Activated CD4-positive, alpha-beta T cell treated with anti-CD3 and anti-CD28 coated beads, Interleukin-2, amount 50 U/mL, for 4 hours (primary cell): Measurements from ENCODE around the gene TOX4.
A peak's percentile ranks its signal among the peaks of the same experiment; 100 is the strongest.
"Not testable (repeated sequence)": the region's sequence is repeated elsewhere in the genome, so short reads cannot be mapped to it uniquely, and the experiment has no call there.

ENCODE experiments used
- DNase-seq, 2 experiments: peaks; one replicate each; pipeline ENCODE4 v3.0.0-alpha.2; 2020

TOX4 gene

DNA sequence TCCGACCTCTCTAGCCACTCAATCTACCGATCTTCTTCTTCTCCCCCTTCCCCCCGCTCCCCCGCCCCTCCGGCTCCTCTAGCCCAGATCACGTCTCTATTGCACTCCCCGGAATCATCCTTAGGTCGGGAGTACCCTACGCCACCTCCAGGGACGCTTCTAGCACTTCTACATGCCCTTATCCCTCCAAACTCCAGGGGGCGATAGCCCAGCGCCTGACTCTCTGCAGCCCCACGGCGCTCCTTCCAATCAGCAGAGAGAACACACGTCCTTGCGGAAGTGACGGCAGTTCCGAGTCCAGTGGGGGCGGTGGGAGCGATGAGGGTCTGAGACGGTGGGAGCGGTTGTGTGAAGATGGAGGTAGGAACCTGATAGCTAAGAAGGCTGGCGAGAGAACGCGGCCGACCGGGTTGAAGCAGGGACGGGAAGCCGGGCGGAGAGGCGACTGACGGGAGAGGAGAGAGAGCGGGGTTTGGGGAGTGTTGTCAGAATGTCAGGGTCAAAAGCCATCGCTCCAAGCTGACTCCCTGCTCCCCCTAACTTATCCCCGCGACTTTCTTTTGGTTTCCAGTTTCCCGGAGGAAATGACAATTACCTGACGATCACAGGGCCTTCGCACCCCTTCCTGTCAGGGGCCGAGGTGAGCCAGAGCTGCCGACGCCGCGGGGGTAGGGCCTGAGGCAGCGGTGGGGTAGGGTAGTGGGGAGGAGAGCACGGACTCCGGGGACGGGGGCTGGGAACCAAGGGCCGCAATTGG is at the start of gene TOX4, which contains the start of gene RAB2B:
TOX4 (plus strand) TSS at position 271 of the 757 bp plus-strand sequence; CDS start at position 355, 84 bp downstream.
RAB2B (minus strand) TSS at position 35 of the 757 bp plus-strand sequence. CDS start 87 bp downstream, outside the sequence.
- peak; percentile 92 to 94 for DNase-seq

DNA sequence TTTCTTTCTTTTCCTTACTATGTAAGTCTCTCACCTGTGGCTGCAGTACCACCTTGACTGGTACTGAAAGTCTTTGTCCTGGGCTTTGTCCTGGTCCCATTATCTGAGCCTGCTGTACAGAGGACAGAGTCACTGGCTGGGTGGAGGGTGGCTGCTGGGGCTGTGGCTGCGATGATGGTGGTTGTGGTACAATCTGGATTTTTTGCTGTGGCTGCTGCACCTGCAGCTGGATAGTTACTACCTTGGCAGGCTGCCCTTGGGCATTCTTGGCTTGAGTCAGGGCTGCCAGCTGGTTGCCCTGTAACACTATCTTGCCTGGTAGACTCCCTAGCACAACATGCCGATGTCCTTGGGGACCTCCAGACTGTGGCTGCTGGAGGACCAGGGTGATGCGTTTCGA is 48.1 kb upstream of the TOX4 start:
- no peak for DNase-seq

DNA sequence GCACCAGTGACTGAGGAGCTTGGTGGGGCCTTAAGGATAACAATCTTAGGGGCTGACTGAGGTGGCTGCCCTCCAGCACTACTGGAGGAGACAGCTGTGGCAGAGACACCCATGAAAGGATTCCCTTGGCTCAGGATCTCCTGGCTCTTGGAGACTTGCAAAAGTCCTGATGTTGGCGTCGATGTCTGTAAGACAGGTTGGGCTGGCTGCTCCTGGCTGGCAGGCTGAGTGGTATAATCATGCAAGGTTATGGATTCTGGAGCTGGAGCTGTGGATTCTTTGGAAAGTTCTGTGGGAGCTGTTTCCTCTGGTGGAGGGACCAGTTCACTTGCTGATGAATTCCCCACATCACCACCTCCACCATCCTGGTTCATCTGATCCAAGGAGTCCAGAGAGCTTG is 45.9 kb upstream of the TOX4 start:
- no peak for DNase-seq

DNA sequence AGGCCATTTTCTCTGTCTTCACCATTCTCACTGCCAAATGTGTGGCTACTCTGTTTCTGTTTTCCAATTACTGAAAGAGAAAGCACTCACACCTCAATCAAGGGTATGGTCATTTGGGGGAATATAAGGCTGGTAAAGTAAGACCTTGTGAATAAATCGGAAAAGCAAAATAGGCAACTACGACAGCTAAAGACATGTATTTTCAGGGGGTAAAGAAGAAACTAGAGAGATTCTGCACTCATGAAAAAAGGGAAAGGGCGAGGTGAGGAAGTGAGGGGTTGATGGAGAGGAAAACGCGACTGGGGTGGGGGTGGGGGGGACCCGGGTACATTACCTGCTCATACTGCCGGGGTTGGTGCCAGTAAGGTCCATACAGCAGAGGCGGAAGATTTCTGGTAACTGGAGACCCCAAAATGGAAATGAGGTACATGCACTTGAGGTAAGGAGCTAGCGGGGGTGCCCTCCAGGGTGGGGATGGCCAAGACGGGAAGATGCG is 40.4 kb upstream of the TOX4 start:
- no peak for DNase-seq

DNA sequence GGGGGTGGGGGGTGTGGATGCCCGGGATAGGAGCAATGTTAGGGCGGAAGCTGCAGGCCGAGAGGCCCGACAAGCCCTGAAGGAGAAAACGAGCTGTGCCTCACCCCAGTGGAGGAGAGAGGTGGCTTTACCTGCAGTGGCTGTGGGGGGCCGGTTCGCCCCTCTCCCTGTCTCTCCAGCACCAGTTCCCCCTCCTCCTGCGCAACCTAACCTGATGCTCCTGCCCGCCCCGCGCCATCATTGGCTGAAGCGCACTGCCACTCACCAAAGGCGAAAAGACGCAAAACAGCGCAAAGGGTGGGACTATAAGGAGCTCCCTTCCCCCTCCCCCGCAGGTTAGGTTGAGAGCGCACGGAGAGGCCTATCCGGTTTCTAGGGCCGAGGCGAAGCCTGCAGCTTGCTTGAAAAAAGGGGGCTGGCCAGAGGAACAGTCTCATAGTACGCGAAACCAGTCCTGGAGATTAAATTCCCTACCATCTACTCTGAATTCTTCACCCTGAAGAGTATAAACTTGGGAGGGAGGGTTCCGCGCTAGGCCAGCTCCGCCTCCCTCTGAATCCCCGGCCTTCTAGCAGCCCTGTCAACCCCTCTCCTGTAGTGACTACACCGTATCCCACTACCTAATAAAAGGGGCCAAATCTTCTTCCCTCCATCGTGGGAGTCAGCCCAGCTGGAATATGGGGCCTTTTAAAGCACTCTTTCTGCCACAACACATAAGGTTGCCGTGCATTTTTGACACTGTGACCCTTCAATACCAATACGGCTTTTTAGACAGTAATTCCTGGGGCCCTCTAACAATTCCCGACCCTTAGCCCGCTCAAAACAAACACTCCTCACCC is 39.7 kb upstream of the TOX4 start:
- peak; percentile 99 to 100 for DNase-seq

DNA sequence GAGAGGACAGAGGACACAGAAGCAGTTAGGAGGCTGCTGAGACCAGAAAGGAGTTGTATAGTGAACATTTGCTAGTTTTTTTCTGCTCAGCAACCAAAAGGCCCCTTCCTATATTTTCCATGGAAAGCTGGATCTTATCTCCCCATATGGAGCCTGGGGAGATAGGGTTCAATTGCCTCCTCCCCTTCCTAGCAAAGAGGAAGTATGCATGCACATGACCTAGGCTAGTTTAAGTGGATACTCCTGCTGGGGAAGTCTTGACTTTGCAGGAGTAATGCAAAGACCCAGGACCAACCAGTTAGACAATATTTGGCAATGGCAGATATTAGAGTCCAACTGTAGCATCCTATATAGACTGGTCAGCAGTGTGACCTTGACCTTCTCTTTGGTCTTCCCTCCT is 36.1 kb upstream of the TOX4 start:
- DNase-seq, result no peak

DNA sequence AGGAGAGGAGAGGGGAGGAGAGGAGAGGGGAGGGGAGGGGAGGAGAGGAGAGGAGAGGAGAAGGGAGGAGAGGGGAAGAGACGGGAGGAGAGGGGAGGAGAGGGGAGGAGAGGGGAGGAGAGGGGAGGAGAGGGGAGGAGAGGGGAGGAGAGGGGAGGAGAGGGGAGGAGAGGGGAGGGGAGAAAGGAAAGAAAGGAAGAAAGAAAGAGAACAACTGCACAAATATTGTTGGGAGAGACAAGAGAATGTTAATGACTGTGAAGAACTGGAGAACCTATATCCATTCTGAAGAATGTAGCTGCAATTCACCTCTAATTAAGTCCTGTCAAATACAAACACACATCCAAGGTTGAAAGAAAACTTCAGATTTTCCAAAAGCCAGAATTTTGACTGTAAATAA is 34.3 kb upstream of the TOX4 start:
- not testable (repeated sequence) for DNase-seq

DNA sequence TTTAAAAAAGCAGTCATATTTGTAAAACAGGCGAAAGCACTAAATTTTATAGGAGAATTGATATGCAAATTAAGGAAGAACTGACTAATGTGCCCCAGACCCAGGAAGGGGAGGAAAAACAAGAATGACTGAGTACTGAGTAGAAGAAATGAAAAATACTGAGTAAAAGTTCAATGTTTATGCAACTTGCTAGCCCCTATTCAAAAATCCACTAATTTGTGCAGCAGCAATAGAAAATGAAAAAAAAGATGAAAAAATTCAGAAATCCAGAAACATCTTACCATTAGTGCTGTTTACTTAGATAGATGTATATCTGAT is 27.1 kb upstream of the TOX4 start:
- DNase-seq, result no peak

DNA sequence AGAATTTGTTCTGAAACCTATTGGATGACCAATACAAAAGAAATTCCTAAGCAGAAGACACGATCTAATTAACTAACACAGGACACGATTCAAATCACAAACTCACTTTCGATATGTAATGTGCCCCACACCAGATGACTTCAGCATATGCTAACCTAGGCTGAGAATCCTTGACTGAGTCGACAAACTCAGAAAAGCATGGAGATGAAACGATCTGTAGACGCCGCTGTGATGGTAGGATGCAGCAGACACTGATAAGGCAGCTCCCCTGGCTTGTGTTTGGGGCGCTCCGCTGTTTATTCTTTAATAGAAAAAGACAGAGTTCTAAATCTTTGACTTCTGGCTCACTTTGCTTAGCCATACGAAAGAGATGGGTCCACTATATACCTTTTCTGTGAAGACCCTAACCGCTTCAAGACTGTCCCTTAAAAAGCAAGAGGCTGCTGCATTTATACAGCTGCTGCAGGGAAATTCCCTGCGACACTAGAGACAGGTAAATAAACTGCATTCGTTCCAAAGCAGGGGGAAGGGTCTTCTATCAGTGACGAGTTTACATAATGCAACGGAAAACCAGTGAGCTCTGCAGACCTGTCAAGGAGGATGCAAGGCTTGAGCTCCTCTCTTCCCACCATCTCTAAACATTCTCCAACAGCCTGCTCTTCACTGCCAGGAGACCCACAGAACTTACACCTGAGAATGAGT is 22.0 kb upstream of the TOX4 start:
- DNase-seq, result no peak

DNA sequence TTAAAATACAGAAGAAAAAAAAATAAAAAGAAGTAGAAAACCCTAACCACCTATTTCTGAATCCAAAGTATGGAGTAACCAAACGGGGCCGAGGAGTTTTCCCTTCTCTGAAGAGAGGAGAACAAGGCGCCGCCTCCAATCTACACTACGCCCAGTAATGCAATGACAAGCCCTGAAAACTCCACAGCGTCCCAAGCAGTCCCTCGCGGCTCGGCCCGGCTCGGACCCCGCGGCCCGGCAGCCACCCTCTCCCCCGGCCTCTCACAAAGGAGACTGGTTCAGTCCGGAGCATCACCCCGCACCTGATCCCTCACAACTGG is 21.4 kb upstream of the TOX4 start:
- DNase-seq, result no peak

DNA sequence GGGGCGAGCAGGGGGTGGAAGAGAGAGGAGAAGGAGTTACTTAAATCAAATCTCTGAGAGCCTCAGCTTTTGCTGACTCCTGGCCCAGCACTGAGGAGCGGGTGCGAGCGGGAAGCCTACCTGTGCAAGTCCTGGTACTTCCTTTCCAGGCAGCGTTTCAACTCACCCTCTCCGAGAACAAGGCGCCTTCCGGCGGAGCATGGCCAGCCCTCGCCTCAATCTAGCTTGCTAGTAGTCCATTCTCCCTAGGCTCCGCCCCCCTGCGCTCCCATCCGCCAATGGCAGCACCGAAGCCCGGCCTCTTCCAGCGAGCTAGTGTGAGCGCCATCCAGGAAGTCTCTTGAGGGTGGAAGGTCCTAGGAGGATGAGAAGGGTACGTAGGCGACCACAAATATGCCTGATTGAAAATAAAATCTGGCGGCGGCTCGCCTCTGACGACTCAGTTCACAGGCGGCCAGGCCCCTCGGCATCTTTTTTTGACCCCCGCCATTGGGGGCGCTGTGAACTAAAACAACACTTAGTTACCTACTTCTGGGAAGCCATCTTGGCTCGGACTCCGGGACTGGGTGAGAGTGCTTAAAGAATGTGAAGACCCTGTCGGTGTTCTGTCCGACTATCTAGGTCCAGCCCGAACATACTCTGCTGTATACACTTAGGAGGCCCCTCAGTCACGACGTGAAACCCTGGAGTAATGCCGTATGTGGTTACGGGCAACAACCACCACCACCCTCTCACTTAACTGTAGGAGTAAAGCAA is 20.9 kb upstream of the TOX4 start, which contains the start of gene CHD8:
CHD8 (minus strand) TSS at position 212 of the 756 bp plus-strand sequence. CDS start 24,480 bp downstream, outside the sequence.
- DNase-seq, result peak; percentile 99

DNA sequence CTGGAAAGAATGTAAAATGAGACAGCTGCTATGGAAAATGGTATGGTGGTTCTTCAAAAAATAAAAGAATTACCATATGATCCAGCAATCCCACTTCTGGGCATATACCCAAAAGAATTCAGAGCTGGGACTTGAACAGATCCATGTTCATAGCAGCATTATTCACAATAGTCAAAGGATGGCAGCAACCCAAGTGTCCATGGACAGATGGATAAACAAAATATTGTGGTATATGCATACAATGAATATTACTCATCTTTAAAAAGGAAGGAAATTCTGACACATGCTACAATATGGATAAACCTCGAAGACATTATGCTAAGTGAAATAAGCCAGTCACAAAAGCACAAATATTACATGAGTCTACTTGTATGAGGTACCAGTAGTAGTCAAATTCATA is 9.4 kb upstream of the TOX4 start:
- no peak for DNase-seq

DNA sequence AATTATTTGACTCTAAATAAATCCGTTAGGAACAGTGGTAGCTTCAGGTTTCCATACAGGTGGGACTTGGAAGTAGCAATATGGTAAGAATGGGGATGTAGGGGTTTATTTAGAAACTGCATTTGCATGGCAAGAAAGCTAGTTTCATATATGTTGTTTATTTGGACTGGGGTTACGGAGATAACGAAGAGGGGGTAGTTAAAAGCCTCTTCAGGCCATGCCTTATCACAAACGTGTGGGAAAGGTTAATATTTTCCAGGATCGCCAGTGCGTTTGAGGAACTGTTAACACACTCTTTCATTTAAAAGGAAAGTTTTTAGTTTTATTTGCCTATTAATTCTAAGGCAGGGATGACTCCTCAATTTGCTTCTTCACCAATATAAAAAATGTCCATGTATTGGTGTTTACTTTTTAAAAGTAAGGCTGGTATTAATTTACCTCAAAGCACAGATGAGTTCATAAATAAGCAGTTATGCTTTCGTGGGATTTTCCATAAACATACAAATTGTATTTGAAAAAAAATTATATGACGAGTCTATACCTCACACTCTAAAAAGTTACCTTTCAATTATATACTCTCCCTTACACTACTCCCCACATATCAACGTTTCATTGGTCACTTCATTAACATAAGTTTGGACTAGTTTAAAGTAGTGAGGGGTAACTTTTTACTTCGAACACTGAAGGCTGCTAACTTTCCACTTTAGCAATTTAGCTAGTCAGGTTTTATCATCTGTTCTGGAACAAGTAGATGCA is 1.1 kb upstream of the TOX4 start:
- DNase-seq, result no peak

DNA sequence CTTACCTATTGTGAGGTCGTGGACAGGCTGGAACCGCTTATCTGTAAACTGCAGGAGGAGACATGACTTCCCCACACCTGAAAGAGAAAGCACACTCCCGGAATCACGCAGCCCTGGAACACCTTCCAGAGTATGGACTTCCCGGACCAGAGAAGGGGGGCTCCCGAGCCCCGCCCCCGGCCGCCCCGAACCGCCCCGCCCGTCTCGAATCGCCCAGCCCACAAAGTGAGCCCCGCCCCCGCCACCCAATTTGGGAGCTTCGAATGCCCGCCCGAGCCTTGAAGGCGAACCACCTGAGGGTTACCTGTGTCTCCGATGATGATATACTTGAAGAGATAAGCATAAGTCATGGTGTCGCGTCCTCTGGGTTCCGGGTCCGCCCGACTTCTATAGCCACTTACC is 471 bp upstream of the TOX4 start:
- peak in 1 of 2 experiments; percentile 80 for DNase-seq

DNA sequence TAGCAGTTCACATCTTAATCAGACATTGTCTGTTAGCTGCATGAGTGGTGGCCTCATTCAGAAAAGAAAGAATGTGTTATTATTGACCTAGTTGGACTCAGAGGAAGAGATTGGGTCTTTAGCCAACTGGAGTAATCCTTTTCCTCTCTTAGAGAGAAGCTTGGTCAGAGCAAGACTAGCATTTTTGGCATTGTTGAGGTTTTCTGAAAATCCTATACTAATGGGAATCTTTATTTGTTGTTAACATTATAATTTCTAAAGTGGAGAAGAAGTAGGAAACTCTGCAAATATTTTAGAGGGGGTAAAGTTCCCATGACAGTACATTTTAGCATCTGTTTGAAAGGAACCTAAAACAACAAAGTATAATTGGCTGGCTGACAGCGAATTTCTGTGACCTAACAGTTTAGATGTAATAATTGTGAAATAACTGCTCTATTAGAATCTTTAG is 9.7 kb downstream of the TOX4 start:
- DNase-seq, result no peak

DNA sequence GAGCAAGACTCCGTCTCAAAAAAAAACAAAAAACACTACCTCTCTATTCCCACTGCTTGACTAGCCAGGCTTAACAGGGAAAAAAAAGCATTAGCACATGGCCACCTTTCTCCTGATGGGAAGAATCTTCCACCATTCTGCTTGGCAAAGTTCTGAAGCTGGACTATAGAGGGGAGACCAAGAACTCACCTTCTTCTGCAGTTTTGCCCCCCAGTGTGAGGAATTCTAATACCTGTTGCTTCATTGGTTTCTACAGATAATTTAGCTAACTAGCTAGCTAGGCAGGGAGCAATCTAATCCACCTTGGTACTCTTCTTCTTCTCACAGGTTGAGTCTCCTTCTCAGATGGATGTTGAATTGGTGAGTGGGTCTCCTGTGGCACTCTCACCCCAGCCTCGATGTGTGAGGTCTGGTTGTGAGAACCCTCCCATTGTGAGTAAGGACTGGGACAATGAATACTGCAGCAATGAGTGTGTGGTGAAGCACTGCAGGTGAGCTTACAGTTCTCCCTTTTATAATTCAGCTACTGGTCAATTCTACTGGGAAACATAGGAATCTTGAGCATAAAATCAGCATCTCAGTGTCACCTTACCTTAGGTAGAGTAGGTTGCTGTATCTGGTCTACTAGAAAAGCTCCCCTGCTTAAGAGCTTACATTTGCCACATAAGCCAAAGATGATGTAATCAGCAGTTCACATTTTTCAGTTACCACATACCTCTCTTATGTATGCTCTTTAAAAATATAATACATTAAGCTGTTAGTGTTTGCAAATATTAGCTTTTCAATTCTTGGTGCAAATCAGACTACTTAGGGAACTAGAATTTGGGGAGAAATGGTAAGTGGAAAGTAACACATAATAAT is 18.1 kb downstream of the TOX4 start:
- no peak for DNase-seq

DNA sequence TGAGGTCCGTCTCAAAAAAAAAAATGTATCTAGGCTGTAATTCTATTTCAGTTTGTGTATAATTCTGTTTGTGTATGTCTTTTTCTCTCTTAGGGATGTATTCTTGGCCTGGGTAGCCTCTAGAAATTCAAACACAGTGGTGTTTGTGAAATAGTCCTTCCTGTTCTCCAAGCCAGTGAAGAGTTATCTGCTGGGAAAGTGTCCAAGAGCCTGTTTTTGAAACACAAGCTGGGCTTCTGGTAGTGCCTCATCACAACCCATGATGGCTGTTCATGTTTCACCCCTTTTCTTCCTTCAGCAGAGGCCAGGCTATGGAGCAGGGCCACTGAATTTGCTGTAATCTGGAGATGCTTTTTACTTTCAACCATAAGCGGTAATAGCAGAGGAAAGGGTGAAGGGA is 19.5 kb downstream of the TOX4 start:
- DNase-seq, result no peak

DNA sequence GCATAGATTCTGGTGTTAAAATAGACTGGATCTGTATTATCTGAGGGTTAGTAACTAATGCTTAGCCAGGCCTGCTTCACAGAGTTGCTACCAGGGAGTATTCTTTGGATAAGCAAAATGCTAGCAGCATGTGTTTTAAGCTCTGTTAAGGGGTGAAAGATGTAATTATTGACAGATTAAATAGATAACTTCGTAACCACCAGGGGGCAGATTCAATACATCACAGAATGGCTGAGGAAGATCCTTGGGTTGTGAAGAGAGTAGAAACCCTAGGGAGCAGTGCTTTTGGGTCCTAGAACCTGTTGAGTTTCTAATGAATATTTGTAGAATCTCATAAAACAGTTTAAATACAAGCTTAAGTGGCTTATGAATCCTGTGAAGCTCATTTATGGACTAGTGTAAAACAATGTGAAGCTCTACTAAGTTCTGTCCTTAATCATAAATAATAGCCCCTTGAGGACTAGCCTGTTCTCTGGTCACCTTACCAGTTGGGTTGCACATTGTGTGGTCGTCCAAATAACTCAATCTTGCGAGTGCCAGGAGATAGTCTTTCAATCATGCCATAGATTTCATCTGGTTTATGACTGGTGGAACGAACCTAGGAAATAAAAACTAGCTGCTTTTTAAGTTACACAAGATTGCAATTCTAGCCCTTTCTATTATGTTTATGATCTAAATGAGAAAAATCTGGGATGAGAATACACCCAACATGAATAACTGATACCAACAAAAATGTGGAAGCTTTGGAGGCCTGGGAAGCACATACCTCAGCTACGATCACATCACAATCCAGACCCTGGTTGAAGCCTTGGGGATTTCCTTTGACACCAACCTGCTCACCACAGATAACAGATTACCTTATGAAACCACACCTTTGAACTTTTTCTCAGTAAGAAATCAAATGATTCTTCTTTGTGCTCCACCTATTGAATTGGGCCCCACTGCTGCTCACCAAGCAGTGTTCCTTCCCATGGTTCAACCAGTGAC is 21.8 kb downstream of the TOX4 start:
- DNase-seq, result no peak

DNA sequence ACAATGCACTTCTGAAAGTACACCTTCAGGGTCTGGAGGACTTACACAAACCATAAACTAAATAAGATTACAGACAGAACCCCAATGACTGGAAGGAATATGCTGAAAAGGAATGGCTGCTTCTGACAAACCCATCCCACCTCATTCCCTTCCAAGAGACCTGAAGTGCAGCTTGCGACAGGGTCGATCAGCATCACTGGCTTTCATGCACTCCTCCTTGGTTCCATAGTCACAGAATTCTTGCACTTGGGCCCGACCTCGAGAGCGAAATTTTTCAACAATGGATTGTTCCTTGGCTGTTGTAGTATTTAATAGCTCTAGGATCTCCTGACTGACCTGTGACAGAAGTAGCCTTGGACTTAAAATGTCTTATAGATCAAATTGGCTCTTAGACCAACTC is 24.6 kb downstream of the TOX4 start:
- no peak for DNase-seq

DNA sequence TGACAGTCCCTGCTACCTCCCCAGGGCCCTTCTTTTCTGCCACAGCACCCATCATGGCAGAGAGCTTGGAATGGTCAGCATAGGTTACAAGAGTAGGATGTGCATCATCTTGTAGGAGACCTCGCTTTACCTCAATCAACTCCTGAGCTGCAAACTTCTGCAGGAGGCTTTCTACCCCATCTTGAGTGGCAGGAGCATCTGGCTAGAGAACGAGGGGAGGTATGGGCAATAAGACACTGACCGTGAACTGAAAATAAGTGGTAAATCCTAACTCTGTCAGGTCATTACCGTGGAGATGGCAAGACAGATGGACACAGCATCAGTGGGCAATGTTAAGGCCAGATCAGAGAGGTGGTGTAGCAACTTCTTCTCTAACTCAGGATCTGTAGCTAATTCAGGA is 26.4 kb downstream of the TOX4 start:
- no peak for DNase-seq
